Thymus (tissue), 11 donors: ENCODE data around the gene HOXB3. TPM values are rescaled to one million over a fixed set of nuclear protein-coding genes. Genes with fewer than 3 reads are reported as not detected.

ENCODE experiments used
- DNase-seq, 9 donors: peaks; one replicate each; pipeline ENCODE4 v3.0.0-alpha.2; 2013; ENCODE audit warnings: low spot score in 9 of 9, low read depth in 6 of 9, missing footprints in 1 of 9
- H3K27ac ChIP-seq, 2 donors: one replicate each; pipeline ENCODE4 v1.5.1; 2013; ENCODE audit warnings: control low read depth in 1 of 2, low read depth in 1 of 2, low read length in 1 of 2, mild to moderate bottlenecking in 1 of 2, moderate library complexity in 1 of 2
- H3K27me3 ChIP-seq, 2 donors: one replicate each; pipeline ENCODE4 v1.5.1; 2013; ENCODE audit warnings: low read length in 1 of 2; ENCODE audit not compliant: control insufficient read depth in 2 of 2, insufficient read depth in 1 of 2
- H3K36me3 ChIP-seq, 2 donors: one replicate each; pipeline ENCODE4 v1.5.1; 2013; ENCODE audit warnings: low read length in 1 of 2, mild to moderate bottlenecking in 1 of 2, moderate library complexity in 1 of 2; ENCODE audit not compliant: control insufficient read depth in 2 of 2, insufficient read depth in 2 of 2
- H3K4me1 ChIP-seq, 2 donors: one replicate each; pipeline ENCODE4 v1.5.1; 2013; ENCODE audit warnings: low read length in 2 of 2; ENCODE audit not compliant: control insufficient read depth in 2 of 2, insufficient read depth in 2 of 2
- H3K4me3 ChIP-seq, 2 donors: one replicate each; pipeline ENCODE4 v1.5.1; 2013; ENCODE audit warnings: low read length in 2 of 2, control low read depth in 1 of 2, mild to moderate bottlenecking in 1 of 2
- H3K9me3 ChIP-seq, 2 donors: one replicate each; pipeline ENCODE4 v1.5.1; 2013; ENCODE audit warnings: low read length in 1 of 2, mild to moderate bottlenecking in 1 of 2; ENCODE audit not compliant: control insufficient read depth in 2 of 2, insufficient read depth in 1 of 2
- WGBS: extraction: QIAGEN DNeasy Blood & Tissue Kit; methylation state at CpG from one replicate; pipeline ENCODE4 v1.1.7; 2013; 5-methylcytosine and 5-hydroxymethylcytosine counted together
- polyA plus RNA-seq: library from polyadenylated mRNA; stranded (reverse); fragments of 200-250 nt; gene quantifications from one replicate; pipeline ENCODE4 v1.2.3, GENCODE V29; 2013
- total RNA-seq: library from RNA; stranded (reverse); fragments of 120-200 nt; gene quantifications from one replicate; pipeline ENCODE4 v1.2.4, GENCODE V29; 2013
- donor health status: healthy.

The HOXB3 gene
- total and polyA plus RNA-seq, 2 donors = 1.5 to 3.3 TPM

- Histone ChIP-seq H3K4me1 (peaks cover 0 to 5% of the 10 kb centered on the region in 2 donors), H3K36me3 (no peaks in the 10 kb centered on the region), H3K27me3 (peaks cover 22 to 60% of the 10 kb centered on the region in 2 donors), H3K9me3 (no peaks in the 10 kb centered on the region), H3K27ac (no peak overlapping the region), H3K4me3 (no peak overlapping the region)
- 96% methylated on average over 37 of the region's 37 CpGs for WGBS
- DNase-seq = no peak
Measured at GRCh38 chr17:48530208-48530886, 59.7 kb downstream of the HOXB3 start.

DNA sequence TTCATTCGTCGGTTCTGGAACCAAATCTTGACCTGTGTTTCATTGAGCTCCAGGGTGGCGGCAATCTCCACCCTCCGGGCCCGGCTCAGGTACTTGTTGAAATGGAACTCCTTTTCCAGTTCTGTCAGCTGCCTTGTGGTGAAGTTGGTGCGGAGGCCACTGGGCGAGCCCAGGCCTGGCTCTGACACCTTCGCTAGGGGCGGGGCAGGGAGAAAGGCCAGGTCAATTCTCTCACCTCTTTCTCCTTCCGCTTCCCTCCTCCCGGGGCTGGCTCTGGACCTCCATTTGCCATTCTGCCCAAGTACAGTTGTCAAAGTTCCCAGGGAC, 60.4 kb downstream of the HOXB3 start:
- H3K9me3 ChIP-seq = no peaks in the 10 kb centered on the region
- 96% methylated on average over 11 of the region's 11 CpGs for WGBS
- no peak overlapping the region for H3K27ac ChIP-seq
- no peak overlapping the region for H3K4me3 ChIP-seq
- peaks cover 0 to 5% of the 10 kb centered on the region in 2 donors for H3K4me1 ChIP-seq
- peaks cover 22 to 67% of the 10 kb centered on the region in 2 donors for H3K27me3 ChIP-seq
- no peak for DNase-seq
- no peaks in the 10 kb centered on the region for H3K36me3 ChIP-seq

GRCh38 chr17:48528936-48529682, 60.9 kb downstream of the HOXB3 start:
- Histone ChIP-seq H3K36me3 (no peaks in the 10 kb centered on the region), H3K9me3 (no peaks in the 10 kb centered on the region), H3K4me1 (peaks cover 0 to 5% of the 10 kb centered on the region in 2 donors), H3K27me3 (peaks cover 22 to 72% of the 10 kb centered on the region in 2 donors), H3K27ac (no peak overlapping the region), H3K4me3 (no peak overlapping the region)
- no peak for DNase-seq
- 97% methylated on average over 11 of the region's 11 CpGs for WGBS

- peaks cover 22 to 74% of the 10 kb centered on the region in 2 donors for H3K27me3 ChIP-seq
Measured at GRCh38 chr17:48528153-48528935, 61.7 kb downstream of the HOXB3 start.

DNA sequence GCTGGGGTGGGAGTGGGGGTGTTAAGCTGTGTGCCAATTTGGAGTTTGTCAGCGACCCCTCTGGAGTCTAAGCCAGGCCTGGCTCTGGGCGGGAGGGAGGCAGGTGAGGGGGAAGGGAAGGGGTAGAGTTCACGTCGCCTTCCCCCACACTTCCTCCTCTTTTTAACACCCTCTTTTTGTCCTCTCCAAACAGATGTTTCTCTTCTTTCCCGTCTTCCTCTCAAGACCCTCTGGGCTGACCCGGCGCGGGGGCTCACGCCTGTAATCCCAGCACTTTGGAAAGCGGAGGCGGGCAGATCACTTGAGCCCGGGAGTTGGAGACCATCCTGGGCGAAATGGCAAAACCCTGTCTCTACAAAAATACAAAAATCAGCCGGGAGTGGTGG, 62.5 kb downstream of the HOXB3 start:
- no peak overlapping the region for H3K27ac ChIP-seq
- H3K36me3 ChIP-seq = no peaks in the 10 kb centered on the region
- peaks cover 25 to 80% of the 10 kb centered on the region in 2 donors for H3K27me3 ChIP-seq
- H3K9me3 ChIP-seq = no peaks in the 10 kb centered on the region
- H3K4me3 ChIP-seq = no peak overlapping the region
- WGBS = 89% methylated on average over 14 of the region's 14 CpGs
- DNase-seq = no peak
- H3K4me1 ChIP-seq = peaks cover 0 to 5% of the 10 kb centered on the region in 2 donors

More at GRCh38 chr17:48528153-48528935, 61.7 kb downstream of the HOXB3 start:
- H3K4me1 ChIP-seq = peaks cover 0 to 5% of the 10 kb centered on the region in 2 donors
- 84% methylated on average over 7 of the region's 7 CpGs for WGBS
- H3K4me3 ChIP-seq = no peak overlapping the region
- no peak overlapping the region for H3K27ac ChIP-seq
- DNase-seq = no peak
- H3K36me3 ChIP-seq = no peaks in the 10 kb centered on the region
- no peaks in the 10 kb centered on the region for H3K9me3 ChIP-seq

- WGBS = 29% methylated on average over 59 of the region's 59 CpGs
Measured at GRCh38 chr17:48526608-48527546, 63.2 kb downstream of the HOXB3 start.

GRCh38 chr17:48523010-48523409, 67.0 kb downstream of the HOXB3 start:
- no peak overlapping the region for H3K4me3 ChIP-seq
- H3K9me3 ChIP-seq = no peaks in the 10 kb centered on the region
- peaks cover 0 to 5% of the 10 kb centered on the region in 2 donors for H3K4me1 ChIP-seq
- peaks cover 18 to 68% of the 10 kb centered on the region in 2 donors for H3K27me3 ChIP-seq
- H3K36me3 ChIP-seq = no peaks in the 10 kb centered on the region
- H3K27ac ChIP-seq = no peak overlapping the region
- 94% methylated on average over 6 of the region's 6 CpGs for WGBS
- no peak for DNase-seq

More at GRCh38 chr17:48526608-48527546, 63.2 kb downstream of the HOXB3 start:
- no peak overlapping the region for H3K4me3 ChIP-seq
- no peaks in the 10 kb centered on the region for H3K9me3 ChIP-seq
- no peak for DNase-seq
- H3K36me3 ChIP-seq = no peaks in the 10 kb centered on the region
- H3K27ac ChIP-seq = no peak overlapping the region
- peaks cover 0 to 5% of the 10 kb centered on the region in 2 donors for H3K4me1 ChIP-seq
- H3K27me3 ChIP-seq = peaks cover 25 to 83% of the 10 kb centered on the region in 2 donors

GRCh38 chr17:48522031-48522653, 67.9 kb downstream of the HOXB3 start:
- H3K27ac ChIP-seq = no peak overlapping the region
- no peak for DNase-seq
- WGBS = 85% methylated on average over 8 of the region's 8 CpGs
- no peak overlapping the region for H3K4me3 ChIP-seq
- no peaks in the 10 kb centered on the region for H3K9me3 ChIP-seq
- H3K36me3 ChIP-seq = no peaks in the 10 kb centered on the region
- H3K4me1 ChIP-seq = peaks cover 0 to 5% of the 10 kb centered on the region in 2 donors
- peaks cover 17 to 61% of the 10 kb centered on the region in 2 donors for H3K27me3 ChIP-seq
